Measurements from ENCODE around the gene KLKB1. TPM values are rescaled to one million over a fixed set of nuclear protein-coding genes. Genes with fewer than 3 reads are reported as not detected.

Gene KLKB1
- total RNA-seq, 1 experiment from 2014 or later, result not detected

GRCh38 chr4:186299291-186299690, 72.0 kb downstream of the KLKB1 start:
- H3K36me3 Mint-ChIP-seq (ENCODE audit: insufficient read depth, unreplicated experiment), result no peaks in the 10 kb centered on the region
- Histone ChIP-seq H3K27me3 (replicated peaks; ENCODE audit: control insufficient read depth, insufficient read depth, low read length) (no peaks in the 10 kb centered on the region), H3K4me1 (no peaks in the 10 kb centered on the region), H3K9me3 (no peaks in the 10 kb centered on the region), H3K36me3 (ENCODE audit: control insufficient read depth, insufficient read depth, low read length) (no peaks in the 10 kb centered on the region), H3K4me3 (ENCODE audit: low read depth, low read length) (no peak overlapping the region)
- no peak for DNase-seq
- H3K4me1 Mint-ChIP-seq (ENCODE audit: low read depth, unreplicated experiment), result no peaks in the 10 kb centered on the region
- intact Hi-C loops (cut with micrococcal nuclease; ENCODE audit: unreplicated experiment), result loop anchor here (5.0 kb wide), 2 partner anchors 168 to 428 kb away; no protein-coding TSS in a partner anchor
- H3K9me3 Mint-ChIP-seq (ENCODE audit: unreplicated experiment), result no peaks in the 10 kb centered on the region
- no peak overlapping the region for H3K4me3 Mint-ChIP-seq (ENCODE audit: unreplicated experiment)
- peaks cover 11% of the 10 kb centered on the region for H3K27me3 Mint-ChIP-seq (ENCODE audit: insufficient read depth, unreplicated experiment)
- TF ChIP-seq CTCF (IDR thresholded peaks at IDR 0.05; ENCODE audit: insufficient read depth in 1 of 2, low read depth in 1 of 2, low read length in 1 of 2, severe bottlenecking in 1 of 2, unreplicated experiment in 1 of 2), result no peak
- ChIA-PET POLR2A (no interaction called here), CTCF (no interaction called here)
- no TSS peak for BruUV-seq (replicated peaks)
- H3K27ac Mint-ChIP-seq (ENCODE audit: unreplicated experiment), result no peak overlapping the region

DNA sequence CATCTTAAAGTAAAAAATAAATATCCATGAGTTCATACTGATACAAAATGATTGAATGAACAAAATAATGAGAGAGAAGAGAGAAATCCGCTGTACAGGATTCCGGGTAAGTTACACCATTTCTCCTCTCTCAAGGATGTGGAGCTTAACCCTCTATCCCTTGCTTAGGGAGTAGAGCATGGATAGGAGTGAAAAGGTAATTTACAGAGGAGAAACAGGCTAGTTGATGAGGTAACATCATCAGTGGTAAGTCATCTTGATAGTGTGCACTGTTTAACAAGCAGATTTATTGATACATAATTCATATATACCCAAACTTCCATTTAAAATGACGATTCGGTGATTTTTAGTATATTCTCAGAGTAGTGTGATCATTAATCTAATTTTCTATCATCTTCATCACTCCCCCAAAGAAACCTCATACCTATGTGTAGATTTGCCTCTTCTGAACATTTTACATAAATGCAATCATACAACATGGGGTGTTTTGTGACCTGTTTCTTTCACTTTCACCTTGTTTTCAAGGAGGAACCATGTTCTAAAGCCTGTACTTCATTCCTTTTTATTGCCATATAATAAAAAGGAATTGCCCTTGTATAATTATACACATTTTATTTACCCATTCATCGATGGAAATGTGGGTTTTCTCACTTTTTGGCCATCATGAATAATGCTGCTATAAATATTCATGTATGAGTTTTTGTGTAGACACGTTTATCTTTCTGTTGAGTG, 73.5 kb downstream of the KLKB1 start:
- H3K9me3 Mint-ChIP-seq (ENCODE audit: unreplicated experiment), result no peaks in the 10 kb centered on the region
- peaks cover 11% of the 10 kb centered on the region for H3K27me3 Mint-ChIP-seq (ENCODE audit: insufficient read depth, unreplicated experiment)
- no peak overlapping the region for H3K27ac Mint-ChIP-seq (ENCODE audit: unreplicated experiment)
- POLR2A ChIA-PET, result no interaction called here
- no peaks in the 10 kb centered on the region for H3K36me3 ChIP-seq (ENCODE audit: control insufficient read depth, insufficient read depth, low read length)
- no peaks in the 10 kb centered on the region for H3K4me1 Mint-ChIP-seq (ENCODE audit: low read depth, unreplicated experiment)
- no peak for DNase-seq
- no peak overlapping the region for H3K4me3 ChIP-seq (ENCODE audit: low read depth, low read length)
- no peaks in the 10 kb centered on the region for H3K9me3 ChIP-seq
- H3K4me1 ChIP-seq, result no peaks in the 10 kb centered on the region
- intact Hi-C loops (cut with micrococcal nuclease; ENCODE audit: unreplicated experiment), result no loop called here
- no peaks in the 10 kb centered on the region for H3K27me3 ChIP-seq (replicated peaks; ENCODE audit: control insufficient read depth, insufficient read depth, low read length)
- no TSS peak for BruUV-seq (replicated peaks)
- TF ChIP-seq CTCF (IDR thresholded peaks at IDR 0.05; ENCODE audit: insufficient read depth in 1 of 2, low read depth in 1 of 2, low read length in 1 of 2, severe bottlenecking in 1 of 2, unreplicated experiment in 1 of 2), result no peak
- no peaks in the 10 kb centered on the region for H3K36me3 Mint-ChIP-seq (ENCODE audit: insufficient read depth, unreplicated experiment)
- no peak overlapping the region for H3K4me3 Mint-ChIP-seq (ENCODE audit: unreplicated experiment)
- CTCF ChIA-PET, result no interaction called here

DNA sequence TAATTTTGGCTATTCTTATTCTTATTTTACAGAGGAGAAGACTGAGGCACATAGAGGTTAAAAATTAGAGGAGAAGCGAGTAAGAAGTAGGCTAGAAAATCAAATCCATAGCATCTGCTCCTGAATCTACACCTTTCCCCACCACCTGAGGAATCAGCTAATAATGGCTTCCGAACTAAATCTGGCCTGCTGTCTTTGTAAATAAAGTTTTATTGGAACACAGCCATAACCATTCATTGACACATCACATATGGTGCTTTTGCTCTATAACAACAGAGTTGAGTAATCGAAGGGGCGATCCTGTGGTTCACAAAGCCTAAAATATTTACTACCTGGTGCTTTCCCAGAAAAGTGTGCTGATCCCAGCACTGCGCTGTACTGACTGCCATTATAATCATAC, 76.9 kb downstream of the KLKB1 start:
- Mint-ChIP-seq H3K4me1 (ENCODE audit: low read depth, unreplicated experiment) (no peaks in the 10 kb centered on the region), H3K4me3 (ENCODE audit: unreplicated experiment) (no peak overlapping the region), H3K36me3 (ENCODE audit: insufficient read depth, unreplicated experiment) (no peaks in the 10 kb centered on the region), H3K27ac (ENCODE audit: unreplicated experiment) (no peak overlapping the region), H3K9me3 (ENCODE audit: unreplicated experiment) (no peaks in the 10 kb centered on the region), H3K27me3 (ENCODE audit: insufficient read depth, unreplicated experiment) (peaks cover 13% of the 10 kb centered on the region)
- DNase-seq, result no peak
- Histone ChIP-seq H3K9me3 (no peaks in the 10 kb centered on the region), H3K36me3 (ENCODE audit: control insufficient read depth, insufficient read depth, low read length) (no peaks in the 10 kb centered on the region), H3K27me3 (replicated peaks; ENCODE audit: control insufficient read depth, insufficient read depth, low read length) (no peaks in the 10 kb centered on the region), H3K4me3 (ENCODE audit: low read depth, low read length) (no peak overlapping the region), H3K4me1 (no peaks in the 10 kb centered on the region)
- no peak for TF ChIP-seq CTCF (IDR thresholded peaks at IDR 0.05; ENCODE audit: insufficient read depth in 1 of 2, low read depth in 1 of 2, low read length in 1 of 2, severe bottlenecking in 1 of 2, unreplicated experiment in 1 of 2)
- BruUV-seq (replicated peaks), result no TSS peak
- CTCF ChIA-PET, result no interaction called here
- intact Hi-C loops (cut with micrococcal nuclease; ENCODE audit: unreplicated experiment), result no loop called here
- POLR2A ChIA-PET, result no interaction called here

Data from Caco-2 (cell line).